Measurements from ENCODE around the gene LEFTY2.
"Not testable (repeated sequence)": the region's sequence is repeated elsewhere in the genome, so short reads cannot be mapped to it uniquely, and the experiment has no call there.

LEFTY2 gene

DNA sequence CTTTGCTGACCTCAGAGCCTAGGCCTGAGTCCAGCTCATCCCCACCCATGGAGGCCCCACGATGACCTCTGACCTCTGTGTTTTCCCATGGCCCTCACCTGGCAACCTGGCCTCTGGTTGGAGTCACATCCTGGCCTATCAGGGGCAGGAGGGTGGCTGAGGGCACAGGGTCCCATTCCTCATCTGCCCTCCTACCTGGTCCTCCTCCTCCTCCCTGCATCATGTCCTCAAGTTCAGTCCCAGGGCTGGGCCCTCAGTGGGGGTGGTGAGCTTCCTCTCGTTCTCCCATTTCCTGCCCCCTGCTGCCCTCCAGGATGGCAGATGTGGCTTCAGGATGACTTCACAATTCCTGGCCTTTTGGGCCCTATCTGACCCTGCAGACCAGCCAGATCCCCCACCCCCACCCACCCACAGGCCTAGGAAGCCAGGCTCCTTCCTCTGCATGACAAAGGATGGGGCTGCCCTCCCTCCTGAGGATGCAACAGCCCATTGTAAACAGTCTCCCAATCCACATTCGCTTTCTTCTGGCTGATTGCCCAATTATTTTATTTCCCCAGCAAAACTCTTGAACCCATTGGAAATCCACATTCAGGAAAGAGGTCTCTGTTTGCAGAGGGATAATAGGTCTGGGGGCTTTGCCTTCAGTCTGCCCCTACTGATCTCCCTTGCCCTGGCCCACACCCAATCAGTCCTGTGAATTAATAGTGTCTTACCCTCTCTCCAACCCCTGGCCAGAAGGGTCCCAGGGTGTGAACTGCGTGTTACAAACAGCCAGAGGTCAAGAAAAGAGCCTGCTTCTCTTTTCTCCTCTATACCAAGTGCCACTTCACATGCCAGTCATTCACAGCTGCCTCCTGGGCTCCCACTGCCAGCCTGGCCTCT lies 41.7 kb downstream of the LEFTY2 start:
- no peak for DNase-seq (ENCODE audit: low read depth)

DNA sequence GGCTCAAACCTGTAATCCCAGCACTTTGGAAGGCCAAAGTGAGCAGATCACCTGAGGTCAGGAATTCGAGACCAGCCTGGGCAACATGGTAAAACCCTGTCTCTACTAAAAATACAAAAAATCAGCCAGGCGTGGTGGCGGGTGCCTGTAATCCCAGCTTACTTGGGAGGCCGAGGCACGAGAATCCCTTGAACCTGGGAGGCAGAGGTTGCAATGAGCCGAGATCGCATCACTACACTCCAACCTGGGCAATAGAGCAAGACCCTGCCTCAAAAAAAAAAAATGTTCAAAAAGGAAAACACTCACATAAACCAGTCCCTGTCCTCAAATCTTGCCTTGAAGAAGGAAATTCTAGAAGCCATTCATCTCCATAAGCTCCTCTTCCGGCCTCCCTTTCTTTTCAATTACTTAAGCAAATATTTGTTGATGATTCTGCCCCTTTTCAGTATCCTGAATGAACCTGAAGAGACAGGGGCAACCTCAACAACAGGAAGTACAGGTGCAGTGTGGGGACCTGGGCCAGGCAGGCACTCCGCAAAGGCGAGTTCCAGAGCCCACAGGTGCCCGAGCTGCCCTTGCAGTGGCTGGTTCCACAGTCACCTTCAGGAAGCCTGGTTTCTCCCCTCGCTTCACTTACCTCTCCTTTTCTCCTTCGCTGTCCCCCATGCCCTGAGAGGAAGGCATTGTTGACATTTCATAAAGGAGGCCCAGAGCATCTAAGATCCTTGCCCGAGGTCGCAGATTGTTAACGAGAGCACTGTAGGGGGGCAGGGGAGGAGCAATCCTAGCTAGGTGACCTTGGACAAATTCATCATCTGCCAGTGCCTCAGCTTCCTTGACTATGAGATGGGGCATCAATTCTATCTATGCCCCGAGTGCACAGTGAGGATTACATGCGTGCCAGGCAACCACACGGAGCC lies 43.2 kb downstream of the LEFTY2 start:
- DNase-seq (ENCODE audit: low read depth): no peak

DNA sequence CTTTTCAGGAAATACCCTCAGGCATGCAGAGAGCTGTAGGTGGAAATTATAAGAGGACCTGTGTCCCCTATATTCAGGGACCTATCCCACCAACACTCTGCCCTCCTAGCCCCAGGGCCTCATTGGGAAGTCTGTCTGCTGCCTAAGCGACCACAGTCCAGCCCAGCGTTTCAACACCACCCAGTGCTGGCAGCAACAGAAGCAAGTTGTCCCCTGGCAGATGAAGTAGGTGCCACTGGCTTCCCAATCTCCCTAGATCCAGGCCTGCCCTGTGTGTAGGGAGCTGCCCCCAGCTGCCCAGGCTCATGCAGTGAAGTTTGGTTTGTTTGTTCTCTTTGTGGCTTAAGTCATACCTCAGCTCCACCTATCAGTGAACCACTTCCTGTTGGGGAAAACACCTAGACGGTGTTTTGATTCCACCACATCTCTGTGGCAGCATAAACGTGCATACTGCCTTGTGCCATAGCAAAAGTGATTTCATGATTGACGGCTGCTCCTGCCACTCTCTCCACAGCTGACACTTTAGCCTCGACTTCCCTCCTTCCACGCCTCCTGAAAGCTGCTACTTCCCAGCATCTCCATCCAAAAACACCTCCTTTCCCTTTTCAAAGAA lies 44.0 kb downstream of the LEFTY2 start:
- DNase-seq (ENCODE audit: low read depth): no peak

GRCh38 chr1:225896494-225896893 lies 44.5 kb downstream of the LEFTY2 start:
- DNase-seq (ENCODE audit: low read depth): no peak

- no peak for DNase-seq (ENCODE audit: low read depth)
Observed at GRCh38 chr1:225892307-225892706, 48.7 kb downstream of the LEFTY2 start.

- no peak for DNase-seq (ENCODE audit: low read depth)
Observed at GRCh38 chr1:225891229-225891972, 49.6 kb downstream of the LEFTY2 start.

DNA sequence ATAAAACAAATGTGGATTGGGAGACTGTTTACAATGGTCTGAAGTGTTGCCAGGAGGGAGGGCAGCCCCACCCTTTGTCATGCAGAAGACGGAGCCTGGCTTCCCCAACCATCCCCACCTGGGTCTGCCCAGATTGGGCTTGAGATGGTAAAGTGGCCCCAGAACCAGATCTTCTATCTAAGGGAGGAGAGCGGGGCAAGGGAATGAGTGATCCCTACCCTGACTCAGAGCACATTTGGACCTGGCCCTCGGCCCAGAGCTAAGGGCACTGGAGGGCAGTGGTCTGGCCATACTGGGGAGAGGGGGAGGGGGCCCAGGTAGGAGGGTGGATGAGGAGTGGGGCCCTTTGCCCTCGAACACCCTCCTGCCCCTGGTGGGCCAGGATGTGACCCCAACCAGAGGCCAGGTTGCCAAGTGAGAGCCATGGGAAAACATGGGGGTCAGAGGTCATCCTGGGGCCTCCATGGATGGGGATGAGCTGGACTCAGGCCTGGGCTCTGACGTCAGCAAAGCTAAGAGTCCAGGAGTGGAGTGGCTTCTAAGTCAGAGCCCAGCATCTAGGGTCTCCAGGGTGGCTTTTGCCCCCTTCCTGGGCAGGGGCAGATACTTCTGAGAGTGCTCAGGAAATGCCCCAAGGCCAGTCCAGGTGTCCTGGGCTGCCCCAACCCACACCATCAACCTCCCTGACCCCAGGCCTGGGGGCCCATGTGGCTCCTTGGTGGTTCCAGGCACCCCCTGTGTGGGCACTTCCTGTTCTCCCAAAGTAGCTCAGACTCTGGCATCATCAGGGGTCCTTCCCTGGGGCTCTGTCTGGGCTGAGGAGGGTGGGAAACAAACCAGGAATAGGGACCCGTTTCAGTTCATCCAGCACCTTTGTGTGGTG lies 50.4 kb downstream of the LEFTY2 start:
- no peak for DNase-seq (ENCODE audit: low read depth)

DNA sequence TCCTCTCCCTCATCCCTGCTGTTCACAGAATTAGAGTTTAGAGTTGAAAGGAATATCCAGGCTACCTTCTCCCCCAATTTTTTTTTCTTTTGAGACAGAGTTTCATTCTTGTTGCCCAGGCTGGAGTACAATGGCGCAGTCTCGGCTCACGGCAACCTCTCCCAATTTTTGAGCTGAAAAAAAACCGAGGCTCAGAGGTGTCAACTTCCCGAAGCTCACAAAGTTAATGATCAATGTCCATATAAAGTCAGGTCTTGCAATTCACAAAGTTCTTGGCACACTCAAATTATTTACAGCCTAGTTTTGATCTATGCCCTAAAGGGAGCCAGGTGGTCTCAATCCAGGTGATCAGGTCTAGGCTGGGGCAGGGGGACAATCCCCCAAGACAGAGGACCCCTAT lies 51.3 kb downstream of the LEFTY2 start:
- DNase-seq (ENCODE audit: low read depth): no peak

DNA sequence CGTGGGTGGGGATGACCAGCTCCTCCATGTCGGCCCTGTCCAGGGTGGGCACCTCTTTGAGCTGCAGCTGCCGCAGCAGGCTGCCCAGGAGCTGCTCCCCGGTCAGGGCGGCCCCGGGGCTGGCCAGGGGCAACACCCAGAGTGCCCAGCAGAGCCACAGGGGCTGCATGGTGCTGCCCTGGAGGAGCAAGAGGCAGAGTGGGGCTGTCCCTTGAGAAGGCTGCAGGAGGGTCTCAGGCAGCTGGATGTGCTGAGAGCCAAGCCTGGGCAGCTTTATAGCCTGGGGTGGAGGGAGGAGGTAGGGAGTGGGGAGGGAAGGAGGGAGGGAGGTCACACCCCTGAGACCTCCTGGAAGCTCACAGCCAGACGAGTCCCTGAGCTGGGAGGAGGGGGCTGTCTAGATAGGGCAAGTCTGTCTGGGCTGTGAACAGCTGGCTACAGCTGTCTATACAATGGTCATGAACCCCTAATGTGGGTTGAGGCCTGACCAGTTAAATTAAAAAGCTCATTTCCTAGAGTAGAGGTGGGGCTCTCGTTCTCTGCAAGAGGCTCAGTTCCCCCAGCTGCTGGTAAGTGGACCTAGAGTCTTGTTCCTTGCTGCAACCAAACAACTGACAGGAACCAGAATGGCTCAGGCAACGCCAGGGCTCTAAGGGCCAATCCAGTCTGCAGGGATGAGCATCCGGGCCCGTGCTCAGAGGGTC lies 52.0 kb downstream of the LEFTY2 start, which contains the start of gene LEFTY1:
Gene LEFTY1 (minus strand): TSS at position 249 of the 704 bp plus-strand sequence. CDS start 80 bp downstream, at position 169.
- no peak for DNase-seq (ENCODE audit: low read depth)

- no peak for DNase-seq (ENCODE audit: low read depth)
Observed at GRCh38 chr1:225888289-225888897, 52.6 kb downstream of the LEFTY2 start.

GRCh38 chr1:225887554-225888288 lies 53.3 kb downstream of the LEFTY2 start:
- not testable (repeated sequence) for DNase-seq (ENCODE audit: low read depth)

DNA sequence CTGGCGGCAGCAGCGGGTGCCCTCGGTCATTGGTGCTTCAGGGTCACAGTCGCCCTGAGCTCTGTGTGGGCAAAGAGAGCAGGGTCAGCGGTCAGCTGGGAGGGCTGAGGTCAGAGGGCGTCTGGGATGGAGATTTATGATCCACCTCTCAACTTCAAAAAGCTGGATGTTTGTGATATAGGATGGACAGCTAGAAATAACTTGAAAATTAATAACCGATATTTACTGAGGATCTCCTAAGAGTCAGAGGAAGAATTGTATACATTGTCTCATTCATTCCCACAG lies 54.0 kb downstream of the LEFTY2 start:
- DNase-seq (ENCODE audit: low read depth): no peak

Measured in stimulated activated CD8-positive, alpha-beta memory T cell treated with anti-CD3 and anti-CD28 coated beads, Interleukin-15, amount 100 ng/mL, for 24 hours (primary cell).